Transverse colon (tissue), 3 donors: ENCODE measurements around the gene MS4A15.

Experiments
- EP300 ChIP-seq: sonication (generic); formaldehyde crosslinking; IDR thresholded peaks from one replicate; pipeline ENCODE4 v1.6.1; 2017; ENCODE audit warnings: antibody characterized with exemption, low read depth
- TF ChIP-seq, protein P1 (sequence below), 5 experiments: fragments of 200-600 bp in 3 of 5; fragments of 450-650 bp in 2 of 5; sonication (generic) in 3 of 5; IDR thresholded peaks; 1 replicate in 2 of 5; 2 replicates in 3 of 5; pipeline ENCODE4 v1.5.1; 2016 to 2017; ENCODE audit warnings: antibody characterized with exemption in 5 of 5, inconsistent platforms in 3 of 5, mild to moderate bottlenecking in 2 of 5, moderate library complexity in 1 of 5

DNA sequence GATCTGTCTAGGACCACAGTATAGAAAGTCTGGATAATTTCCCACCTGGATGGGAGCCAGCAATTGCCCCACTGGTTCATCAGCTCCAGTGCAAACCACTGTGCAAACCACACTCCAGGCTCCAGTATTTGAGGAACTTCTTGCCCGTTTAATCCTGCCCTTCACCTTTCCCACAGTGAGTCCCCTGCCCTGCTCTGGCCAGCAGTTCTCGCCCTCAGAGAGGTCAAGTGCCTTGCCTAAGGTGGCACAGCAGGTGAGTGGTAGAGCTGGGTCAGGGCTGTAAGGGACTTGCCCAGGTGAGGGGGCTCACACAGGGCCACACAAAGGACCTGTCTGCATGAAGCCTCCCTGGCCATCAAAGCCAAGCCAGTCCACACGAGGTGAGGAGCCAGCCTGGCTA, 52.6 kb downstream of the MS4A15 start:
- TF ChIP-seq, protein P1, sequence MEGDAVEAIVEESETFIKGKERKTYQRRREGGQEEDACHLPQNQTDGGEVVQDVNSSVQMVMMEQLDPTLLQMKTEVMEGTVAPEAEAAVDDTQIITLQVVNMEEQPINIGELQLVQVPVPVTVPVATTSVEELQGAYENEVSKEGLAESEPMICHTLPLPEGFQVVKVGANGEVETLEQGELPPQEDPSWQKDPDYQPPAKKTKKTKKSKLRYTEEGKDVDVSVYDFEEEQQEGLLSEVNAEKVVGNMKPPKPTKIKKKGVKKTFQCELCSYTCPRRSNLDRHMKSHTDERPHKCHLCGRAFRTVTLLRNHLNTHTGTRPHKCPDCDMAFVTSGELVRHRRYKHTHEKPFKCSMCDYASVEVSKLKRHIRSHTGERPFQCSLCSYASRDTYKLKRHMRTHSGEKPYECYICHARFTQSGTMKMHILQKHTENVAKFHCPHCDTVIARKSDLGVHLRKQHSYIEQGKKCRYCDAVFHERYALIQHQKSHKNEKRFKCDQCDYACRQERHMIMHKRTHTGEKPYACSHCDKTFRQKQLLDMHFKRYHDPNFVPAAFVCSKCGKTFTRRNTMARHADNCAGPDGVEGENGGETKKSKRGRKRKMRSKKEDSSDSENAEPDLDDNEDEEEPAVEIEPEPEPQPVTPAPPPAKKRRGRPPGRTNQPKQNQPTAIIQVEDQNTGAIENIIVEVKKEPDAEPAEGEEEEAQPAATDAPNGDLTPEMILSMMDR (IDR thresholded peaks at IDR 0.05) = no peak
- no peak for TF ChIP-seq EP300
